GM19099 (cell line): ENCODE measurements around the gene WHRN.

Experiments
- POLR2A ChIP-seq: IDR thresholded peaks from 3 replicates; pipeline ENCODE4 v1.6.1; 2011; ENCODE audit warnings: low read depth; ENCODE audit not compliant: insufficient read length; ENCODE audit errors: extremely low read depth

Gene WHRN

DNA sequence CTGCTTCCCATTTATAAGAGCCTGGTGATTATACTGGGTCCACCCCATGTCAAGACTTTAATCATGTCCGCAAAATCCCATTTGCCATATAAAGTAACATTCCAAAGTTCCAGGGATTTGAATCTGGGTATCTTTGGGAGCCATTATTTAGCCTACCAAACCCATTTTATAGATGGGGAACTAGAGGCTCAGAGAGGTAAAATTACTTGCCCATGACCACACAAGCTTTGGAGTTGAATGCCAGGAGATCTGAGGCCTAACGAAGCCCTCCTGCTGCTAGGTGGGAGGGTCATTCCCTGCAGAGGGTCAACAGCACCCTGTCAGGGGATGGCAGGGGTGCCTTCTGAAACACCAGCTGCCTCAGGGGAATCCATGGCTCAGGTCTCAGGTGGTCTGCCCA is 104.5 kb downstream of the WHRN start:
- no peak for TF ChIP-seq POLR2A

GRCh38 chr9:114400219-114400618 is 105.1 kb downstream of the WHRN start:
- TF ChIP-seq POLR2A: no peak

DNA sequence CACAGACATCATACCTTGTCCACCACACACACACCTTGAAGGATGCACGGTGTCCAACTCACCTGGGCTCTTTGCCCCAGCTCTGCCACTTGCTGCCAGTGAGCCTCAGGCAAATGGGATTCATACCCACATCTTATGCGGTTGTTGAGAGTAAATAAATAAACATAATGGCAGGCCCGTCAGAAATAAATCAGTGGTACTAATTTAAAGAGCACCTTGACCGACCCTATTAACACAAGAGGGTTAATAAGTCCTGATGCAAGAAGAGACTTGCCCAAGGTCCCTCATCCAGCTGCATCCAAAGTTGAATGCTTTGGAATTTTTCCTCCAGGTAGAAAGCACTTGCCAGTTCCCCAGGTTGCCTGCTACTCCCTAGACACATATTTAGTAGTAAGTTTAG is 105.9 kb downstream of the WHRN start:
- no peak for TF ChIP-seq POLR2A

- TF ChIP-seq POLR2A: peak; percentile 58
Measured at GRCh38 chr9:114397848-114398605, 107.2 kb downstream of the WHRN start.

DNA sequence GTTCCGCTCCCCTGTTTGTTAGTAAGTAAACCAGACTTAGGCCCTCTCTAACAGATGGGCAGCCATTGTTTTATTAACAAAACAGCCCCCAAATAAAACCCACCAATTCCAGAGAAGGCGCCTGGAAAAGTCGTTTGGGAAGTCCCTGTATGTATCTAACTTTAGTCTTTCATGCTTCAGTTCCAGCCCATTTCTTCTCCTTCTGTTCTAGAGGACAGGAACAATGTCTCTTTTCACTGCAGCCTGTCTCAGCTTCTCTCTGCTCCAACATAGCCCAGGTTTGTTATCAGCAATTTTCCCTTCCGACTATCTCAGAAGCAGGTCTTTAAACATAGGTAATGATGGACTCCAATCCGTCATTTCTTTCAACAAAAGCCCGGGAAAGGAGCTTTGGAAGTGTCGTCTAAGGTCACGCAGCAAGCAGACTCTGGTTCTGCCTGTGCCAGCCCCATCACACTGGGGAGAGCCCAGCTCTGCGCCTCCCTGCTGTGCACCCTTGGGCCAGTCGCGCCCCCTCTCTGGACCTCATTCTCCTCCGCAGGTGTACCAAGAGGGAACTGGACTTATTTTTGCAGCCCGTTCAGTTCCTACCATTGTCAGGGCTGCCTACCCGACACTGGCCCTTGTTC is 107.9 kb downstream of the WHRN start:
- TF ChIP-seq POLR2A: peak; percentile 52

DNA sequence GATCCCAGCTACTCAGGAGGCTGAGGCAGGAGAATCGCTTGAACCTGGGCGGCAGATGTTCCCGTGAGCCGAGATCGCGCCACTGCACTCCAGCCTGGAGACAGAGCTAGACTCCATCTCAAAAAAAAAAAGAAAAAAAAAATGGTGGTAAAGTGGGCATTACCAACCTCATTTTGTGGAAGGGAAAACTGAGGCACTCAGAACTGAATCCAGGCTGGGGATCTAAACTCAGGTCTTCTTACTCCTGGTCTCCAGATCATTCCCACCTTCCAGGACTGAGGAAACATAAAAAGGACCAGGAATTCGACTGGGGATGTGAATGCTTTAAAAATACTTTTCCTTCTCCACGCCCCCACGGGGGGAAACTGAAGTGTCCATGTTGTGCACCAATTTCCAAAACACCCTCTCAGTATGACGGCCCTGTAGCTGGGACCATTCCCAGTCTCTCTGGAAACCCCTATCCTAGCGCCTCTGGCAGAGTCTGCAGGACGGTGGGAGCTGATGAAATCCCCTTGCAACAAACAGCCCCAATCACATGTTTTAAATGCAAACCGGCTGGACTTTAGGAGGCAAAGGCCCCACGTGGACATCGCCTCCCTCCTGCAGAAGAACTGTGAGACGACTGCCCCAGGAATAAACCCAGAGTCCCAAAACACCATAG is 108.6 kb downstream of the WHRN start:
- TF ChIP-seq POLR2A: no peak

DNA sequence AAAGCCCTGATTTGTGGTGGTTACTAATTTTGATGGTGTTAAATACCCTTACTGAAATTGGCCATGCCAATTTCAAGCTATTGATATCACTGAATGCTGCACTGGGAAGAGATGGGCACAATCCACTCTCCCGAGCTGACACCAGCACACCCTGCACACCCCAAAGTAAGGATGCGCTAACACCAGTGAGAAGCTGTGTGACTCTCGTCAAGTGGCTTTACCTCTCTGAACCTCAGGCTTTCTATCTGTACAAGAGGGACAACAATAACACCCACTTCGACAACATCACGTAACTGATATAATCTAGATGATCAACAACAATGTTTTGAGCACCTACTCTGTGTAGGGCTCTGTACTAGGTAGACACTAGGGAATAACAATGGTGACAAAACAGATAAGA is 109.5 kb downstream of the WHRN start:
- no peak for TF ChIP-seq POLR2A

DNA sequence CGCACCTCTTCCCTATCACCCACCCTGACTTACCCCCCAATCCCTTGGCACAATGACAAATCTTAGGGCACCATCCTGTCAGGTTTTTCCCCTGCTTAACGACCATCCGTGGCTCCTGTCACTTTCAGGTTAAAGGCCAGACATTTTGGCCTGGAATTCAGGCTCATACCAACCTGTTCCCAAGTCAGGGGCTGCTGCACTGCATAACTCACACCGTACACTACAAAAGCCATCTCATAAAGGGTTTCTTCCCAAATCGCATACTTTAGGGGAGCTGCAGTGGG is 110.0 kb downstream of the WHRN start:
- no peak for TF ChIP-seq POLR2A

DNA sequence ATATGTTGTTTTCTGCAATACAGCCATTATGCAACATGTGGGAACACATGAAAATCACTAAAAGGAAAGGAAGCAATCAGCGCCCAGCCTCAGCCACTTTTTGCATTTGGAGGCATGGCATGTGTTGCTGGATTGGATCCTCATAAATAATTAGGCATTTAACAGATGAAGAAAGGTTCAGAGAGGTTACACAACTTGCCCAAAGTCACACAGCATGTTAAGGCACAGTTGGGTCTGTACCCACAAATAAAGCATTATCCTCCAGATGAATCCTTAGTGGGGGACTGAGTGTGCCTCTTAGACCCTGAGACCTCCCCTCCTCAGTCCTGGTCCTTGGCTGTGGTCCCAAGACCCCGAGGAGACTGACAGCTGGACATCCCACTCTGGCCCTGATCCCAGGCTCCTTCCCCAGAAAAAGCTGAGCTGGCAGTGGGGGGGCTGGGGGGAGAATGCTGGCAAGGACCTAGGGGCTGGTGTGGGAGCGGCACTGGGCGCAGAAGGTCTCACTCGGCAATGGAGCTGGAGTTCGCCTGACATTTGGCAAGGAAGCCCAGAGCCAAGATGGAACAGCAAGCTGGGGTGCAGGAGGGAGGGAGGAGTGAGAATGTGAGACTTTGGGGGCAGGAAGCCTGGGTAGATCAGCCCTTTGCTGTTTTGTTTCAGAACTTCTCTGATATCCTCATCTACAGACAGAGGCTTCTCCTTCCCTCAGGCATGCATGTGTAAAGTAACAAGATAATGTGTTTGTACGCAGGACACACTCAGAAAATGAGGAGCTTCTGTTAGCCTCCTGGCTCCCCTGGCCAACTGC is 110.5 kb downstream of the WHRN start:
- no peak for TF ChIP-seq POLR2A

DNA sequence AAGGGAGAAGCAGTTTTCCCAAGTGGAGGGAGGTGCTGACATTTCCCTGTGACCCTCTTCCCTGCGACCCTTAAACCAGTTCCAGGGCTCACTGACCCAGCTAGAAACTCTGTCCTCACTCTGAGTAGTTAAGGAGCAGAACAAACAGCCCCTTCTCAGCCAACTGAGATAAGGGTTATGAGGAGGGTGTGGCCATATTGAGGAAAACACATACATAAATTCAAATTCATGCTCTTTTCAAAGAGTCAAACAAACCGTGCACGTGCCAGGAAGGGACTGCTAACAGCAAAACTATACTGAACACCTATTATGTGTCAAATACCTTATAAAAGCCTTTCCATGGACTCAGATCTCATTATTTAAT is 112.5 kb downstream of the WHRN start:
- no peak for TF ChIP-seq POLR2A

- no peak for TF ChIP-seq POLR2A
Measured at GRCh38 chr9:114390952-114391351, 114.3 kb downstream of the WHRN start.

DNA sequence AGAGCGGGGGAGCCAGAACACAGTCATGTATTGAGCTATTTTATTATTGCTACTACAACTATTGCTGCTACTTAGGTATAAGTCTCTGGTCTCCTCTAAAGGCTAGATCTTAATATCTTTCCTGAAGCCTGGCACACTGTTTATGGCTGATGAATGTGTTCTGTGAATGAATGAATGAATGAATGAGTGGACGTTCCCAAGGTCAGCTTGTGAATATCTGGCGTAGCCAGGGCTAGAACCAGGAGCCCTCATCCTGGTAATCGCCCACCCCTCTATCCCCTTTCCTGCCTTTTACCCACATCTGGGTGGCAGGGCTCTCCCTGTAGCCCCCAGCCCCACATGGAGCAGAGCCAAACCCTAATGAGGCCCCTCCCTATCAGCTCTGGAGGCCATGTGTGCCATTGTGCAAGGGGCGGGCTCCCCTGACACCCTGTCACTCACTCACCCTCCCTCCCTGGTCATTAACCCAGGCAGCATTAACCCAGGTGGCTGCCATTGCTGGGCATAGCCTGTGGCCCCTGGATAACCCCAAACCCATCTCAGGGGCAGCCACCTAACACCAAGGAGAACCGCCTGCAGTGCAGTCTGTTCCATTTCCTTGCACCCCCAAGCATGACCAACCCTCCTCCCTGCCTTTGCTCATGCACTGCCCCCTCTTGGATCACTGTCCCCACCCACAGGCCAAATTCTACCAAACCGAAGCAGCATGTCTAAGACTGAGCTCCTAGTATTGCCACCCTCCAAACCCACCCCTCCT is 115.5 kb downstream of the WHRN start:
- TF ChIP-seq POLR2A: no peak

DNA sequence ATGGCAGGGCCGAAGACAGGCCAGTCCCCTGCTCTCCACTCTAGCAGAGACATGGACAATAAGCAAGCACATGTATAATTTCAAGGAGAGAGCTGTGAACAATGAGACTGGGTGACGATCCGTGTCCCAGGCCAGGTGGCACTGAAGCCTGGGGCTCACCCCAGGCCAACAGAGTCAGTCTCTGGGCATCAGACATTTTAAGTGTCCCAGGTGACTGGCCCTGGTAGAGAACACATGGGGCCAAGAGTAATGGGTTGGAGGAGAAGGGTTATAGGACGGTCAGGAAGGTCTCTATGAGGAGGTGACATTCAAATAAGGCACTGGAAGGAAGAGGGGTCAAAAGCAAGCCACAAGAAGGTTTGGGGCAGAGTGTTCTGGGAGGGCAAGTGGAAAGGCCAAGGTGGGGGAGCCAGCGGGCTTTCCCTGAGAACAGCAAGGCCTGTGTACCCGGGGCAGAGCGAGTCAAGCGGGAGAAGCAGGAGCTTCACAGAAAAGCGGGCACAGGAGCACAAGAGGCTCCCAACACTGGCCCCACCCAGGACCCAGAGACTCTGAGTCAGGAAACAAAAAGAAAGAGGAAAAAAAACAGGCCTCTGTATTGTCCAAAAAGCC is 116.4 kb downstream of the WHRN start:
- TF ChIP-seq POLR2A: no peak

DNA sequence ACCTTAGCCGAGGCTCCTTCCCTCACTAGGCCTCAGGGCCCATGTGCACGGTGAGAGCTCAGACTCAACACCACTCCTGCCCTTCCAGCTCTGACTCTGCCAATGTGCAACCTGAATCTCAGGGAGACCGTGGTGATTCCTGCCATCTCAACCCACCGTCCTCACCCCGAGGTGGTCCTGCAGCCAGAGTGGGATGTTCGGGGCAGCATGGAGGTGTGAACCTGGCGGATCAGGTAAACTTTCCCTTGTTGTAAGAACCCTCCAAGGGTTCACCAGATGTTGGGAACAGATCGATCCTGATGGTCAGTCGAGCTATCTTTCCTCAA is 117.0 kb downstream of the WHRN start:
- no peak for TF ChIP-seq POLR2A
